CD4-positive, CD25-positive, alpha-beta regulatory T cell (primary cell): ENCODE measurements around the gene GRM6. TPM values are rescaled to one million over a fixed set of nuclear protein-coding genes. Genes with fewer than 3 reads are reported as not detected.

ENCODE experiments used
- ATAC-seq, 2 donors: fragments of 150-1000 bp; cut with Tn5 transposase; one replicate each; pipeline ENCODE4 v1.10.0; 2021; ENCODE audit warnings: low read depth in 2 of 2, moderate number of reproducible peaks in 2 of 2, moderate library complexity in 1 of 2
- DNase-seq, 3 donors: peaks; one replicate each; pipeline versions ENCODE4 v3.0.0 to v3.0.0-alpha.2; 2012 to 2022; ENCODE audit warnings: mixed read lengths in 1 of 3
- H3K27ac ChIP-seq: one replicate; pipeline ENCODE4 v1.7.0; 2013; ENCODE audit warnings: mild to moderate bottlenecking, low read length; ENCODE audit not compliant: insufficient read depth, poor library complexity, severe bottlenecking
- H3K27me3 ChIP-seq: one replicate; pipeline ENCODE4 v1.7.0; 2013; ENCODE audit warnings: low read length; ENCODE audit not compliant: control insufficient read depth, insufficient read depth
- H3K36me3 ChIP-seq: one replicate; pipeline ENCODE4 v1.7.0; 2013; ENCODE audit warnings: mild to moderate bottlenecking, low read length, moderate library complexity; ENCODE audit not compliant: control insufficient read depth, insufficient read depth
- H3K4me1 ChIP-seq: 2 replicates; pipeline ENCODE4 v1.7.0; 2013; ENCODE audit warnings: mild to moderate bottlenecking, low read length; ENCODE audit not compliant: insufficient read depth, control insufficient read depth, poor library complexity, severe bottlenecking
- H3K4me3 ChIP-seq: one replicate; pipeline ENCODE4 v1.7.0; 2013; ENCODE audit warnings: low read depth, mild to moderate bottlenecking, low read length, moderate library complexity
- H3K9me3 ChIP-seq, 2 experiments: 1 replicate in 1 of 2; 2 replicates in 1 of 2; pipeline ENCODE4 v1.7.0; 2013; ENCODE audit warnings: low read length in 2 of 2, mild to moderate bottlenecking in 1 of 2, moderate library complexity in 1 of 2; ENCODE audit not compliant: control insufficient read depth in 2 of 2
- H3K27ac Mint-ChIP-seq, 3 donors: one replicate each; pipeline ENCODE4 v1.8.0; 2020 to 2022; ENCODE audit warnings: mild to moderate bottlenecking in 3 of 3, mixed read lengths in 3 of 3, moderate library complexity in 2 of 3
- H3K27me3 Mint-ChIP-seq: one replicate; pipeline ENCODE4 v1.8.0; 2022; ENCODE audit warnings: mild to moderate bottlenecking, mixed read lengths
- H3K36me3 Mint-ChIP-seq: one replicate; pipeline ENCODE4 v1.8.0; 2020; ENCODE audit warnings: mixed read lengths
- H3K4me1 Mint-ChIP-seq, 4 donors: one replicate each; pipeline ENCODE4 v1.8.0; 2020 to 2022; ENCODE audit warnings: mixed read lengths in 4 of 4, mild to moderate bottlenecking in 1 of 4
- H3K4me3 Mint-ChIP-seq, 4 donors: one replicate each; pipeline ENCODE4 v1.8.0; 2020 to 2022; ENCODE audit warnings: mild to moderate bottlenecking in 4 of 4, mixed read lengths in 4 of 4, moderate library complexity in 3 of 4
- H3K9me3 Mint-ChIP-seq, 7 donors: one replicate each; pipeline ENCODE4 v1.8.0; 2020 to 2022; ENCODE audit warnings: mixed read lengths in 7 of 7, mild to moderate bottlenecking in 3 of 7, moderate library complexity in 2 of 7
- polyA plus RNA-seq, 4 donors: library from polyadenylated mRNA; unstranded; fragments of 300-500 nt; fragmentation: Illumina TruSeq; gene quantifications; one replicate each; pipeline ENCODE4 v1.2.3, GENCODE V29; 2021
- total RNA-seq: library from RNA; stranded (reverse); gene quantifications from one replicate; pipeline ENCODE4 v1.2.3, GENCODE V29; 2022

Gene GRM6
- total RNA-seq (not detected), polyA plus RNA-seq (not detected)

DNA sequence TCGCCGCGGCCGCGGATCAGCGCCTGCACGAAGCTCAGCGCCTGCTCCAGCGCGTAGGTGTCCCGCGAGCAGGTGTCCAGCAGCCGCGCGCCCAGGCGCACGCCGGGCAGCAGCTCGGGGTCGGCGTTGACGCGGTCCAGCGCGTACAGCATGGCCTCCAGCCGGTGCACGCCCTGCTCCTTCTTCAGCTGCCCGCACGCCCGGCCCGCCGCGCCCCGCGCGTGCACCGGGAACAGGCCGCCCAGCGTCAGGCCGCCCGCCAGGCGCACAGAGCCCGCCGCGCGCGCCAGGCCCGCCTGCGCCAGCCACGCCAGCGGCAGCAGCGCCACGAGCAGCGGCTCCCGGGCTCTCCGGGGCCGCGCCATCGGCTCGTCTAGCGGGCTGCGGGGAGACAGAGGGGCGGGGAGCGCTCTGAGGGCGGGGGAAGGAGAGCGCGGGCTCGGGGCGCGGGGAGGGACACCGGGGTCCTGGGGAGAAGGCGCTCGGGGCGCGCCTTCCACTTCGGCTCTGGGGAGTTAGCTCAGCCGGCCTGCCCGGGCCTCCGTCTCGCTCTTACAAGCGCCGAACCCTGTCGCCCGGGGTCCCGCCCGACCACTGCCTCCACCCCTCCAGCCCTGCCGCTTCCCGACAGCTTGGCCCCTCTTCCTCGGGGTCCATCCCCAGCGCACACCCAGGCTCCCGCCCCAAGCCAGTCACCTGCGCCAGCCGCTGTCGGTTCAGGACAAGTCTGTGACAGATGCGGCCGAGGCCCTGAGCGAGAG lies at the start of gene GRM6:
Gene GRM6, minus strand, starts transcription at position 741 of the 761 bp plus-strand sequence. Its CDS starts 376 bp downstream, at position 365.
- peaks cover 0 to 8% (median 1%) of the 10 kb centered on the region in 4 donors for H3K4me1 Mint-ChIP-seq
- no peaks in the 10 kb centered on the region for H3K36me3 Mint-ChIP-seq
- Histone ChIP-seq H3K4me1 (no peaks in the 10 kb centered on the region), H3K4me3 (no peak within 1 kb of the TSS), H3K9me3 (peaks cover 0 to 4% of the 10 kb centered on the region in 2 experiments), H3K36me3 (no peaks in the 10 kb centered on the region), H3K27me3 (no peaks in the 10 kb centered on the region), H3K27ac (no peak within 1 kb of the TSS)
- peaks cover 0 to 11% (median 0%) of the 10 kb centered on the region in 7 donors for H3K9me3 Mint-ChIP-seq
- ATAC-seq (no peak), DNase-seq (no peak)
- H3K27me3 Mint-ChIP-seq, result peaks cover 12% of the 10 kb centered on the region
- no peak within 1 kb of the TSS for H3K4me3 Mint-ChIP-seq
- H3K27ac Mint-ChIP-seq, result no peak within 1 kb of the TSS

DNA sequence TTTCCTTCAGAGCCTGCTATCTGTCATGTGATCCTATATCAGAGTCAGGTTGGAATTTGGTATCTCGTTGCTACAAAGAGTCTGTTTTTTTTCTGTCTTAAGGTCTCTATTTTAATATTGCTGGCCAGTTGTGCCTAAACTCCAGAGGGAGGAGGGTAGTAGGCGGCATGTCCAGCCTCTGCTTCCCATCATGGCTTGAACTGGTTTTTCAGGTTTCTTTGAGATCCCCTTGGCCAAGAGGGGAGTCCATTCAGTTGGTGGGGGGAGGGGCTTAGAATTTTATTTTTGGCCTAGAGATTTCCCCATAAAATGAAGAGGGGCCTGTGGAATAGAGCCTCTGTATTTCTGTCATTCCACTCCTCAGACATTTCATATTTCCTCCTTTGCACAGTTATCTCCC lies 49.6 kb upstream of the GRM6 start:
- Histone ChIP-seq H3K9me3 (peaks cover 16 to 24% of the 10 kb centered on the region in 2 experiments), H3K4me1 (no peaks in the 10 kb centered on the region), H3K27ac (no peak overlapping the region), H3K36me3 (no peaks in the 10 kb centered on the region), H3K27me3 (no peaks in the 10 kb centered on the region), H3K4me3 (no peak overlapping the region)
- Mint-ChIP-seq H3K4me1 (peaks cover 0 to 4% (median 0%) of the 10 kb centered on the region in 4 donors), H3K27me3 (no peaks in the 10 kb centered on the region), H3K36me3 (no peaks in the 10 kb centered on the region), H3K27ac (no peak overlapping the region), H3K9me3 (peaks cover 0 to 43% (median 23%) of the 10 kb centered on the region in 7 donors), H3K4me3 (peak overlapping the region in 1 of 4 donors; percentile 72)
- ATAC-seq (no peak), DNase-seq (no peak)

DNA sequence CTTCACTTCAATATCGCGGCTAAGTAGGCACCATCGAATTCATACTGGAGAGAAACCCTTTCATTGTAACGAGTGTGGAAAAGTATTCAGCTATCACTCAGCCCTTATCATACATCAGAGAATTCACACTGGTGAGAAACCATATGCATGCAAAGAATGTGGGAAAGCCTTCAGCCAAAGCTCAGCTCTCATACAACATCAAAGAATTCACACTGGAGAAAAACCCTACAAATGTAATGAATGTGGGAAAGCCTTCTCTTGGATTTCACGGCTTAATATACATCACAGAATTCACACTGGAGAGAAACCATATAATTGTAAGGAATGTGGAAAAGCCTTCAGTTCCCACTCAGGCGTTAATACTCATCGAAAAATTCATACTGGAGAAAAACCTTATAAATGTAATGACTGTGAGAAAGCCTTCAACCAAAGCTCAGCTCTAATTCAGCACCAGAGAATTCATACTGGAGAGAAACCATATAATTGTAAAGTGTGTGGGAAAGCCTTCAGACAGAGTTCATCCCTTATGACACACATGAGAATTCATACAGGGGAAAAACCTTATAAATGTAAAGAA lies 38.0 kb upstream of the GRM6 start:
- H3K4me1 ChIP-seq, result no peaks in the 10 kb centered on the region
- H3K27ac ChIP-seq, result no peak overlapping the region
- ATAC-seq (no peak), DNase-seq (no peak)
- H3K9me3 ChIP-seq, result peaks cover 89 to 99% of the 10 kb centered on the region in 2 experiments
- H3K27ac Mint-ChIP-seq, result no peak overlapping the region
- H3K27me3 Mint-ChIP-seq, result no peaks in the 10 kb centered on the region
- H3K4me3 ChIP-seq, result no peak overlapping the region
- peaks cover 4 to 94% (median 55%) of the 10 kb centered on the region in 7 donors for H3K9me3 Mint-ChIP-seq
- no peaks in the 10 kb centered on the region for H3K27me3 ChIP-seq
- peaks cover 49% of the 10 kb centered on the region for H3K36me3 Mint-ChIP-seq
- H3K4me1 Mint-ChIP-seq, result peaks cover 0 to 3% (median 1%) of the 10 kb centered on the region in 4 donors
- no peak overlapping the region for H3K4me3 Mint-ChIP-seq
- H3K36me3 ChIP-seq, result peaks cover 46% of the 10 kb centered on the region

DNA sequence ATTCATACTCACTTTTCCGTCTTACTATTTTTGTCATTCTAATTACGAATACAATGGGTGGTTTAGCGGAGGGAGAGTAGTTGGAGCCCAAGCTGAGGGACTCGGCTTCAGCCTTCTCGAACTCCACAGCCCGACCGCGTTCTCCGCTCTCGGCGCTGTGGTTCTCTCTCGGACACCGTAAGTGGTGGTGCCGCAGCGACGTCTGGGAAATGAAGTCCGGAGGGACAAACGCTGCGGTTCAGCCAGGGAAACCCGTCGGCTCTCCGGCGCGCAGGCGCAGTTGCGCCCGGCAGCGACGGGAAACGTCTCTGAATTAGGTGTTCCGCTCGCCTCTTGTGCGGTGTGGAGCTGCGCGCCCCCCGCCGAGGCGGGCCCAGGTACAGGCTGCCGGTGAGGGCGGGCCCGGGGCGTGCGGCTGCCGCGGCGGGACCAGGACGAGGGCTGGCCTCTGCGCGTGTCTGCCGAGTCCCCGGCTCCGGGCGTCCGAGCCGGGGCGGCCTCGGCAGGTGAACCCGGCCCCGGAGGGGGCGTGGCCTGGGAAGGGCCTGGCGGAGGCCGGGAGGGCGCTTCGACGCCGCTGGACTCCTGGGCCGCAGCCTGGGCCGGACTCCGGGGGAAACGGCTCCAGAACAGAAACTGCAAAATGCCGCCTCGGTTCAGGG lies 28.5 kb upstream of the GRM6 start, which contains the start of gene ZNF879:
Gene ZNF879, plus strand, starts transcription at position 277 of the 662 bp plus-strand sequence. CDS start 1,201 bp downstream, outside the sequence.
- H3K9me3 ChIP-seq, result peaks cover 20 to 24% of the 10 kb centered on the region in 2 experiments
- H3K27me3 ChIP-seq, result no peaks in the 10 kb centered on the region
- peak within 1 kb of the TSS; percentile 85 to 96 (median 92) for H3K27ac Mint-ChIP-seq
- H3K4me3 ChIP-seq, result peak within 1 kb of the TSS; percentile 87
- peaks cover 24% of the 10 kb centered on the region for H3K36me3 ChIP-seq
- peaks cover 4 to 18% (median 6%) of the 10 kb centered on the region in 4 donors for H3K4me1 Mint-ChIP-seq
- H3K9me3 Mint-ChIP-seq, result peaks cover 0 to 26% (median 7%) of the 10 kb centered on the region in 7 donors
- peaks cover 24% of the 10 kb centered on the region for H3K36me3 Mint-ChIP-seq
- peak within 1 kb of the TSS; percentile 94 to 97 (median 96) for H3K4me3 Mint-ChIP-seq
- H3K27me3 Mint-ChIP-seq, result no peaks in the 10 kb centered on the region
- ATAC-seq (peak; percentile 90 to 94), DNase-seq (peak; percentile 84 to 95 (median 93))
- H3K4me1 ChIP-seq, result peaks cover 14% of the 10 kb centered on the region
- H3K27ac ChIP-seq, result peak within 1 kb of the TSS; percentile 75

DNA sequence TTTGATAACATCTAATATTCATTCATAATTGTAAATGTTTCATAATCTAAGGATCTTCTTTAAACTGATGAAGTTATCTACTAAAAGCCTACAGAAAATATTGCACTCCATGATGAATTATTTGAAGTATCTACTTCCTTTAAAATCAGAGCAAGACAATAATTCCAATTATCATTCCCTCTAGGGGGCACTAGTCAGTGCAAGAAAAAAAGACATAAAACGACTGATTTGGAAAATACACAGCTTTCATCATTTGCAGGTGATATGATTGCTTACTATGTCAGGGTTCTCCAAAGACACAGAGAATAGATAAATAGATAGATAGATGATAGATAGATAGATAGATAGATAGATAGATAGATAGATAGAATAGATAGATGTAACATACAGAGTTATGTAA lies 13.5 kb upstream of the GRM6 start:
- H3K4me3 ChIP-seq, result no peak overlapping the region
- H3K27me3 ChIP-seq, result no peaks in the 10 kb centered on the region
- Mint-ChIP-seq H3K4me1 (no peaks in the 10 kb centered on the region), H3K27ac (no peak overlapping the region), H3K4me3 (no peak overlapping the region), H3K27me3 (peaks cover 11% of the 10 kb centered on the region), H3K36me3 (no peaks in the 10 kb centered on the region), H3K9me3 (peaks cover 0 to 41% (median 18%) of the 10 kb centered on the region in 7 donors)
- no peaks in the 10 kb centered on the region for H3K36me3 ChIP-seq
- no peaks in the 10 kb centered on the region for H3K4me1 ChIP-seq
- peaks cover 2 to 5% of the 10 kb centered on the region in 2 experiments for H3K9me3 ChIP-seq
- ATAC-seq, result no peak
- DNase-seq, result no peak
- H3K27ac ChIP-seq, result no peak overlapping the region

DNA sequence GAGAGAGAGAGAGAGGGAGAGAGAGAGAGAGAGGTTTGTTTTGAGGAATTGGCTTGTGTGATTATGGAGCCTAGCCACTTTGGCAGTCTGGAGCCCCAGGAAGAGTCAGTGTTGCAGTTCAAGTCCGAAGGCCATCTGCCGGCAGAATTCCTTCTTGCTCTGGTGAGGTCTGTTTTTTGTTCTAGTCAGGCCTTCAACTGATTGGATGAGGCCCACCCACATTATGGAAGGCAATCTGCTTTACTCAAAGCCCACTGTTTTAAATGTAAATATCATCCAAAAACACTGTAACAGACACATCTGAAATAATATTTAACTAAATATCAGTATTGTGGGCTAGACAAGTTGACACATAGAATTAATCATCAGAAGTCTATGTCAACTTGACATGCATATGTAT lies 11.4 kb upstream of the GRM6 start:
- Mint-ChIP-seq H3K27me3 (peaks cover 11% of the 10 kb centered on the region), H3K4me3 (no peak overlapping the region), H3K4me1 (no peaks in the 10 kb centered on the region), H3K9me3 (peaks cover 0 to 39% (median 18%) of the 10 kb centered on the region in 7 donors), H3K27ac (no peak overlapping the region), H3K36me3 (no peaks in the 10 kb centered on the region)
- Histone ChIP-seq H3K27ac (no peak overlapping the region), H3K4me3 (no peak overlapping the region), H3K9me3 (peaks cover 0 to 5% of the 10 kb centered on the region in 2 experiments), H3K27me3 (no peaks in the 10 kb centered on the region), H3K4me1 (no peaks in the 10 kb centered on the region), H3K36me3 (no peaks in the 10 kb centered on the region)
- no peak for ATAC-seq
- no peak for DNase-seq

DNA sequence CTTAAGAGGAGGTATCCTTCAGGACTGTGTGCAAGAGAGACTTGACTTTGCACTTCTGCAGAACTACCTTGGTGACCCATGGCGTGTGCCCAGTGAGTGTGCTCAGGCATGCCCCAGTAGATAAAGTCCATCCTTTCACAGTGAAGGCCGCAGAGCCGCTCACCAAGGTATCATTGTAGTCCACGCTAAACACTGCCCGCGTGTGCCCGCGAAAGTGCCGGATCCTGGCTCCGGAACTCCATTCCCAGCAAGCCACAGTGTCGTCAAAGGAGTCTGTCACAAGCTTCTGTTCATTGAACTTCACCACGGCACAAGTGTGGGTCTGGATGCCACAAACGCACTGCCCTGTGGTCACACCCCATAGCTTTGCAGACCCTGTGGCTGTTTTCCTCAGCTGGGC lies 3.3 kb upstream of the GRM6 start:
- Mint-ChIP-seq H3K27me3 (peaks cover 8% of the 10 kb centered on the region), H3K4me1 (peaks cover 0 to 8% (median 1%) of the 10 kb centered on the region in 4 donors), H3K4me3 (no peak overlapping the region), H3K27ac (no peak overlapping the region), H3K36me3 (no peaks in the 10 kb centered on the region), H3K9me3 (peaks cover 0 to 10% (median 2%) of the 10 kb centered on the region in 7 donors)
- Histone ChIP-seq H3K4me3 (no peak overlapping the region), H3K36me3 (no peaks in the 10 kb centered on the region), H3K4me1 (no peaks in the 10 kb centered on the region), H3K27ac (no peak overlapping the region), H3K9me3 (no peaks in the 10 kb centered on the region), H3K27me3 (no peaks in the 10 kb centered on the region)
- ATAC-seq (no peak), DNase-seq (no peak)
